Measurements from ENCODE around the gene PRRG2. TPM values are rescaled to one million over a fixed set of nuclear protein-coding genes. Genes with fewer than 3 reads are reported as not detected.
A peak's percentile ranks its signal among the peaks of the same experiment; 100 is the strongest.

The PRRG2 gene
- total RNA-seq, 1 donor from 2014 or later = 0.41 TPM

DNA sequence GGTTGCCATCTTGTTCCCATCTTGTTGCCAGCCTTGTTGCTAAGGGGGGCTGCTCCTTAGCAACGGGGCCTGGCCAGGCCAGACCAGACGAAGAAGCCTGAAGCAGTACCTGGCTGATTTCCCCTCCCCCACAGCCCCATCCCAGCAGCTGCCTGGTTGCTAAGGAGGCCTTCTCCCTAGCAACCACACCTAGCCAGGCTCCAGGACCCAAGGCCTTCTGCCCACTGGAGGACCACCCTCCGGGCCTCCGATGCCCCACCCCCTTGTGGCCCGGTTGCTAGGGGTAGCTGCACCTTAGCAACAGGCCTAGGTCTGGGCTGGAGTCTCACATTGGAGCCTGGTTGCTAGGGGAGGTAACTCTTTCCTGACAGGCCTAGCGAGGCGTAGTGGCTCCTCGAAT, 3.9 kb downstream of the PRRG2 start:
- no peak for DNase-seq (ENCODE audit: low spot score in 2 of 2)
- no peak for FAIRE-seq

DNA sequence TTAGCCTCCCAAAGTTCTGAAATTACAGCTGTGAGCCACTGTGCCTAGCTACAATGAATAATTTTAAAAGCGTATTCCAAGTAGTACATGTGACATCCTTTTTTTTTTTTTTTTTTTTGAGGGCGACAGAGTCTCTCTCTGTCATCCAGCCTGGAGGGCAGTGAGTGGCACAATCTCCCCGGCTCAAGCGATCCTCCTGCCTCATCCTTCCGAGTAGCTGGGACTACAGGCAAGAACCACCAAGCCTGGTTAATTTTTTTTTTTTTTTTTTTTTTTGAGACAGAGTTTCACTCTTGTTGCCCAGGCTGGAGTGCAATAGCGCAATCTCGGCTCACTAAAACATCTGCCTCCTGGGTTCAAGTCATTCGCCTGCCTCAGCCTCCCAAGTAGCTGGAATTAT, 6.1 kb downstream of the PRRG2 start:
- DNase-seq (ENCODE audit: low spot score in 2 of 2) (no peak), FAIRE-seq (no peak)

DNA sequence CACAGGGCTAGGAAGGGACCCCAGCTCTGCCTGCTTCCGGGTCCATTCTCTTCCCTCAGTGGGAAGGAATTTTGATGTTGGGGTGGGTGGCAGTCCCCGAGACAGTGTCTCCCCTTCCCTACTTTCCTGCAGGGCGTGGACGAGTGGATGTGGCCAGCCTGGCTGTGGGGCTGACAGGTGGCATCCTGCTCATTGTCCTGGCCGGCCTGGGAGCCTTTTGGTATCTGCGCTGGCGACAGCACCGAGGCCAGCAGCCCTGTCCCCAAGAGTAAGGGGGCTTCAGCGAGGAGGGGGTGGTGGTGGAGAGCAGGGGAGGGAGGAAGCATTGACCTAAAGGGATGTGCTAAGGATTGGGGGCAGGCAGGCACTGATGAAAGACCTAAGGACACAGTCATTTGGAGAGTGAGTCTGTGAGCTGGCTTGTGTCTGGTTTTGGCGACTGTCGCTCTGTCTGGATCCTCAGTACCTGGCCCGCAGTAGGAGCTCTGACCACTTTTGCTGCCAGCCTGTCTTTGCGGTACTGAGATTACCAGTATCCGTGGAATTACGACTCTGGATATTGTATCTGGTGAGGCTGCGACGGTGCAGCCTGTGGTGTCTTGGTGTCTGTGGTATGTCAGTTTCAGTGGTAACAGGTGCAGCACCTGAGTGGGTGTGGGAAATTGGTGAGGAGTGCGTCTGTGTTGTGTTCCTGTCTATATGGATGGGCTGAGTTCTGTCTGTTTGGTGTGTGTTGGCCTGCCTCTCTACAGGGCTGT, 7.4 kb downstream of the PRRG2 start:
- FAIRE-seq (no peak), DNase-seq (ENCODE audit: low spot score in 2 of 2) (no peak)

DNA sequence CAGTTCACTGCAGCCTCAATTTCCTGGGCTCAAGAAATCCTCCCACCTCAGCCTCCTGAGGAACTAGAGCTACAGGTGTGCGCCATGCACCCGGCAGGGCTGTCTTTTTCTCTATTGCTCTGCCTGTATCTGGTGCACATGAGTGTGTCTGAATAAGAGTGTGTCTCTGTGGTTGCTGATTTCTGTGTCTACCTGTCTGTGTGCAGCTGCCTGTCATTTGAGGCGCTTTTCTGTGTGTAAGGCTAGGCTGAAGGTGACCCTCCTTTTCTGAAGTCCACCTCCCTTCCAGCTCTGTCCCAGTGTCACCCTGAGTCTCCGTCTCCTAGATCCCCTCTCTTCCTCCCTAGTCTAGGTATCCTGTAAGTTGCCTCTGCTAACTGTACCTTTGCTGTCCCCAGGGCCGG, 8.4 kb downstream of the PRRG2 start:
- FAIRE-seq (no peak), DNase-seq (ENCODE audit: low spot score in 2 of 2) (peak in 1 of 2 donors; percentile 13)

DNA sequence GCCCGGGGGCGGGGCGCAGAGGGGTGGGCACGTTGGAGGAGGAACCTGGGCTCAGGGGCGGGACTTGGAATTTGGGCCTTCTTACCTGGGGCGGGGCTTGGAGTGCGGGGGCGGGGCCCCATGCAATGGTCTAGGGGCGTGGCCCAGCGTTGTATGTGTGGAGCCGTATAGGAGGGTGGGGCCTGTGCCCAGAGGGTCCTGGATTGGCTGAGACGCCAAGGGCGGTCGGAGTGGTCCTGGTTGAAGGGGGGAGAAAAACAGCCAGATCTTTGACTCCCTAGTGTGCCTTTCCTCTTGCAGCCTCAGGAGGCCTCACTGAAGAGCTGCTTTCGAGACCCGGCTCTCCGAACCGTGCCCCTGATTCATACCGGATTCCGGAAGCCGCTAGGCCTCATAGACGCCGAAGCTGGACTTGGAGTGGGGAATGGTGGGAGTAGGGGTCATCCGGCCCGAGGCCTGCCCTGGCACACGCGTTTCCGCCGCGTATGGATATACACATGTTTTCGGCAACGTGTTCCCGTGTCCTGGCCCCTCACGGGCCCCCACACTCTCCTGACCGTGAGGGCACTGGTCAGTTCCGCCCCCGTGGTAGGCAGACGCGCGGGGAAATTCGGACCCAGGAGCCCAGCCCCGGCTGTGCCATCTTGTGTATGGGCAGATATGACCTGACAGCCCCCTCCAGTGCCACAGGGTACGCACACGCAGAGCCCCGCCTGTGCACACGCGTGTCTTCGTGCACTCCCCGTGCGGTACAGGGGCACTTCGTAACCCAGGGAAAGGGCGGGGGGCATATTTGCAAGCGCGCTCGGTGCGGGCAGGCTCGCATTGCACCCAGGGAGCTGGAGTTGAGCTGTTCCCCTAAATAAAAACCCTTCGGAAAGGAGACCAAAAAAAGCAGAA, 9.2 kb downstream of the PRRG2 start:
- DNase-seq (ENCODE audit: low spot score in 2 of 2) = peak; percentile 77 to 84
- FAIRE-seq = no peak

DNA sequence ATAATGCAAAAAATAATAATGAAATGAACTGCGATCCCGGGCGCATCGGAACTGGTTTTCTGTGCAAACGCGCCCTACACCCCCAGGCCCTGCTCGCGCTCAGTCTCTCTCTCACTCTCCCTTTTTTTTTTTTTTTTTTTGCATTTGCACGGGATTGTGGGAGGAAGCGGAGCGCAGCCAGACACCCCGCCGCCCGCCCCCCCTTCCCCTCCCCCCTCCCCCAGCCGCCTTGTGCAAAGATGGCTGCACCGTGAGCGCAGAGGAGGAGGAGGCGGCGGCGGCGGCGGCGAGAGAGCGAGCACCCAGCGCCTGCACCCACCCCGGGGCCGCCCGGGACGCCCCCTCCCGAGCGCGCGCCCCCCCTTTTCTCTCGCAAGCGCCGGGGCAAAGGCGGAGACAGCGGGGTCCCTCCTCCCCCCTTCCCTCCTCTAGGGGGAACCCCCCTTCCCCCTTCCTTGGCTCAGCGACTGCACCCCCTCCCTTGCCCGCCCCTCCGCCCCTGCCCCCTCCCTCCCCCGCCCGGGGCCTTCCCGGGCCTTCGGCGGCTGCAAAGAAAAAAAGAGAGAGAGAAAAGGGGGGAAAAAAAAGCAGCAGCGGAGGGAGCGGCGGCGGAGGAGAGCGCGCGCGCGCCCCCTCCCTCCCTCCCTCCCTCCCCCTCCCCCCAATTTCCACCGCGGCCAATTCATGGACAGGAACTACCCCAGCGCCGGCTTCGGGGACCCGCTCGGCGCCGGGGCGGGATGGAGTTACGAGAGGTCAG, 10.0 kb downstream of the PRRG2 start, which contains the start of gene PRR12:
PRR12 (plus strand) TSS at position 212 of the 760 bp plus-strand sequence; CDS start at position 685, 473 bp downstream.
- DNase-seq (ENCODE audit: low spot score in 2 of 2) (peak; percentile 83 to 93), FAIRE-seq (no peak)

DNA sequence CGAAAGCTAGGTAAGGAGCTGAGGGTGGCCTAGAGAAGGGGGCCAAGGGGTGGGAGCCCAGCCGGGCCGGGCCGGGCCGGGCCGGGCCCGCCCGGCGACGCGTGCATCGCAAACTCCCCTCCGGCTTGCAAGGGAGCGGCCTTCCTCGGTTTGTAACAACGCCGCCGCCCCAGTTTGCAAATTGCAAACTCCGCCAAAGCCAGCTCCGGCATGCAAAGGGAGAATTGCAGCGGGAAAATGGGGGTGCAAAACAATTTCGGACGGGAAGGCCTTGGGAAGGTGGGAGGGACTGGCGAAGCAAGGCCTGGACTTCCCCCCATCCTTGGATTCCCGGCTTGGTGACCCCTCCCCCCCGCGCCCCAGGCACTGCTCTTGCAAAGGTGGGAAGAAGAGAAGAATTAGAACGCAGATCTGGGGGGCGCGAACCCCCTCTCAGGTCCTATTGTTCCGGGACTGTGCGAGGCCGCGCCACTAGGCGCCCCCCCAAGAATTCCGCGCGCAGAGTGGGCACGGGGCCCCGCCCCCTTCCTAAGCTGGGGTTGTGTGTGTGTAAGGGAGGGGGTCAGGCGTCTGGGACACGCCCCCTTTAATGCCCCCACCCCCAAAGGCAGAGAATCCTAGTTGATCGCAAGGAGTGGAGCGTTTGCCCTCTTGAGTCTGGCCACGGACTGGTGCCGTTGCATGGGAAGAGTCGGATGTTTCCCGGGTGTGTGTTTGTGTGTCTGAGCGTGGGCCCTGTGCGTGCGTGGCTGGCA, 10.8 kb downstream of the PRRG2 start:
- DNase-seq (ENCODE audit: low spot score in 2 of 2) (no peak), FAIRE-seq (no peak)

DNA sequence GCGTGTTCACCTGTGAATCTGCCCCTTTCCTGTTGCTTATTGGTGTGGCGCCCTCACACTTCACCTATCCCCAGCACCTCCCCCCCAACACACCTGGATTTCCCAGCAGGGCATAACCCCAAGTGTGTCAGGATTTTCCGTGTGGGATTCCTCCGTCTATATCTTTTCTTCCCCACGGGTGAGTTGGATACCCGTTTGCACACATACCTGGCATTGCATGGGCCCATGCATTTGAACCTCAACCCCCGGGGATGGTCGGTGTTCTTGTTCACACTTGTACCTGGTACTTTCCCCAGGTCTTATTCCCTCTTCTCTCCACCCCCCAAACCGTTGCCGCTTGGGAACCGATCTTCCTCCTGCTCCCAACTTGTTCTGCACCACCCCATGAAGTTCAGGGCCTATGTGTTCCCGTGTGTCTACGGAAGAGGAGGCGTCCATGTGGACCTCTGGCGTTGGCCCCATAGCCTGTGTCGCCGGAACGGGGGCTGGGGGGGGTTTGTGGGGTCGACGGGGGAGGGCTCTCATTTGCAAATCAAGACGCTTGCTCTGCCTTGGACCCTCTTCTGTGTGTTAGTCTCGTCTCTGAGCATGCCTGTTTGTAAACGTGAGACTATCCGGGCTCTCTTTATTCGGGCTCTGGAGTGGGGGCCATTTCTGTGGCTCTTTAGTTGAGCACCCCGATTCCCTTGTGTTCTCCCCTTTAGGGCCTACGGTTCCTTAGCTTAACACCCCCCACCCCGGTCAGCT, 11.5 kb downstream of the PRRG2 start:
- DNase-seq (ENCODE audit: low spot score in 2 of 2) (peak in 1 of 2 donors; percentile 51), FAIRE-seq (no peak)

DNA sequence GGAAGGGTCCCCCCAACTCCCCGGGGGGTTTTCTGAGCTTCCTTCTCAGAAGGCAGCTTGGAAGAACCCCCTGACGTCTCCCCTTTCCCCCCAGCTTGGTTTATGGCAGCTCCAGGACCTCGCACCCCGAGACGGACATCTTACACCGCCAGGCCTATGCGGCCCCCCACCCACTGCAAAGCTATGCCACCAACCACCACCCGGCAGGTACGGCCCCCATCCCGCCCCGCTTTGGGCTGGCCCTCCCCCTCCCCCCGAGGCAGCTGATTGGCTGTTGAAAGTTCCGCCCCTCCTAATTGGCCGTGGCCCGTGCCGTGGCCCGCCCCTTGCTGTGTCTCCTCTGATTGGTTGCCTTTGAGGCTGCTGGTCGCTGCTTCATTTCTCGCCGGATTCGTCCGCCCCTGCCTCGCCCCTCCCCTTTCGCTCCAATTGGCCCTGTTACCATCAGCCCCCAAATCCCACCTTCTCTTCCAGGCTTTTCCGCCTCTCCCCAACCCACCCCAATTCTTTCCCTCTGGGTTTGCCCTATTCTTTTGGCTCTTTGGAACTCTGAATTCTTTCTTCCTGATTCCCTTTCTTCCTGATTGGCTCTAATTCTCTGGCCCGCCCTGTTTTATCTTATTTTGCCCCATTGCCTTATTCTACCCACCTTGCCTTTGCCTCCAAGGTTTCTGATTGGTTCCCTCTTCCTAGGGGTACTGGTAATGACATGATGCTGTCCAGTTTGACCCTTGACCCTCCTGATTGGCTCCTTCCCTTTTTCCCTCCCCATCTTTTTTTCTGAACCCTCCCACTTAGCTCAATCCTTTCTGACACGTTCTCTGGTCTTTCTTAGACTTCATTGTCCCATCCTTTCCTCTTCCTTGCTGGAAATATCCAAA, 12.4 kb downstream of the PRRG2 start:
- FAIRE-seq (no peak), DNase-seq (ENCODE audit: low spot score in 2 of 2) (peak; percentile 100)

DNA sequence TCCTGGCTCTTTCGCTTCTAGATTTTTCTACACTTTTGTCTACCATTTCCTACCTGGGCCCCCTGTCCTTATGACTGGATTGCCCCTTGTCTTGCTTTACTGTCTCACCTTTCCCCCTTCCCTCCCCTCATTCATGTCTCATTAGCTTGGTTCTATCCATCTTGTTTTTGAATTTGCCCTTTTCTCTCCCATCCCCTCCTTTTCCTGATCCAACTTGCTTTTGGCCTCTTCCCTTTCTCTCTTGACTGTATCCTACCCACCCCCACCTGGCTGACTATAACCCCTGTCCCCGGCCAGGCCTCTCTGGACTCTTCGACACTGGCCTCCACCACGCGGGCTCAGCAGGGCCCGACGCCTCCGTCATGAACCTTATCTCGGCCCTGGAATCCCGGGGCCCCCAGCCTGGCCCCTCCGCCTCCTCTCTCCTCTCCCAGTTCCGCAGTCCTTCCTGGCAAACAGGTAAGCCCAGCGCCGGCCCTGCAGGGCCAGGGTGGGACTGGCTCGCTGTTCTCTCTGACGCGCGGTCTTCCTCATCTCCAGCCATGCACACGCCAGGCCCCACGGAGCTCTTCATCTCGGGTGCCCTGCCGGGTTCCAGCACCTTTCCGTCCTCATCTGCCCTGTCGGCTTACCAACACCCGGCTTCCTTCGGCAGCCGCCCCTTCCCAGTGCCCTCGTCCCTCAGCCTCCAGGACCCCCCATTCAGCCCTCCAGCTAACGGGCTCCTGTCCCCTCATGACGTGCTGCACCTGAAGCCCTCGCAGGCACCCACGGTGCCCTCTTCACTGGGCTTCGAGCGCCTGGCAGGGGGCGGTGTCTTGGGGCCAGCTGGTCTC, 13.3 kb downstream of the PRRG2 start:
- FAIRE-seq (no peak), DNase-seq (ENCODE audit: low spot score in 2 of 2) (no peak)

DNA sequence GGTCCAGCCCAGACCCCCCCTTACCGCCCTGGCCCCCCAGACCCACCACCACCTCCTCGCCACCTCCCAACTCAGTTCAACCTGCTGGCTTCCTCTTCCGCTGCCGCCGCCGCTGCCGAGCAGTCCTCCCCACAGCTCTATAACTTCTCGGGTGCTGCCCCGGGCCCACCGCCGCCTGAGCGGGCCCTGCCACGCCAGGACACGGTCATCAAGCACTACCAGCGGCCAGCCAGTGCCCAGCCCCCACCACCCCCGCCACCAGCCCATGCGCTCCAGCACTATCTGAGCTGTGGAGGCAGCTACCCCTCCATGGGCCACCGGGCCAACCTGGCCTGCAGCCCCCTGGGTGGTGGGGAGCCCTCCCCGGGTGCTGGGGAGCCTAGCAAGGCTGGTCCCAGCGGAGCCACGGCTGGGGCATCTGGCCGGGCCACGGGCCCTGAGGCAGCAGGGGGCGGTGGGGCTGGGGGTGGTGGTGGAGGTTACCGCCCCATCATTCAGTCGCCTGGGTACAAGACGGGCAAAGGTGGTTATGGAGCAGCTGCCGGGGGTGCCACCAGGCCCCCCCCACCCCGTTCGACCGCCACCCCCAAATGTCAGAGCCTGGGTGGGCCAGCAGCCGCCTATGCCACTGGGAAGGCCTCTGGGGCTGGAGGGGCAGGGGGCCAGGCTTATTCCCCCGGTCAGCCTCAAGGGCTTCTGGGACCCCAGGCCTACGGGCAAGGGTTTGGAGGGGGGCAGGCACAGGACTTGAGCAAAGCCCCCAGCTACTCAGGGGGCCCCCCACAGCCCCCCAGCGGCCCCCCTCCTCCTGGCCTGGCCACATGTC, 14.1 kb downstream of the PRRG2 start:
- DNase-seq (ENCODE audit: low spot score in 2 of 2) (no peak), FAIRE-seq (no peak)

DNA sequence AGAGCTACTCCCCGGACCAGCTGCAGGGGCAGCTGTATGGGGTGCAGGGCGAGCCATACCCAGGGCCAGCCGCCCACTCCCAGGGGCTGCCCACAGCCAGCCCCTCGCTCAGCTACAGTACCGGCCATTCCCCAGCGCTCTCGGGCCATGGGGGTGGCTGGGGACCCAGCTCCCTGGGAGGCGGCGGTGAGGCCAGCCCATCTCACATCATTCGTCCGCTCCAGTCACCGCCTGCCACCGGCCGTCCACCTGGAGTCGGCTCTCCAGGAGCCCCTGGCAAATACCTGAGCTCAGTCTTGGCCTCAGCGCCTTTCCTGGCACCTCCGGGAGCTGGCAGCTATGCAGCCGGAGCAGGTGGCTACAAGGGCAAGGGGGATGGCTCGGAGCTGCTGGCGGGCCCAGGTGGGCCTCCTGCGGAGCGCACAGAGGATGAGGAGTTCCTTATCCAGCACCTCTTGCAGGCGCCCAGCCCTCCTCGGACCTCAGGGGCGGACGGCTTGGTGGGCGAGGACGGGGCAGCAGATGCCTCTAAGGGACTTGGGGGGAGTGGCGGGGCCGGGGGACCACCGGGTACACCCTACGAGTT, 14.8 kb downstream of the PRRG2 start:
- FAIRE-seq = no peak

DNA sequence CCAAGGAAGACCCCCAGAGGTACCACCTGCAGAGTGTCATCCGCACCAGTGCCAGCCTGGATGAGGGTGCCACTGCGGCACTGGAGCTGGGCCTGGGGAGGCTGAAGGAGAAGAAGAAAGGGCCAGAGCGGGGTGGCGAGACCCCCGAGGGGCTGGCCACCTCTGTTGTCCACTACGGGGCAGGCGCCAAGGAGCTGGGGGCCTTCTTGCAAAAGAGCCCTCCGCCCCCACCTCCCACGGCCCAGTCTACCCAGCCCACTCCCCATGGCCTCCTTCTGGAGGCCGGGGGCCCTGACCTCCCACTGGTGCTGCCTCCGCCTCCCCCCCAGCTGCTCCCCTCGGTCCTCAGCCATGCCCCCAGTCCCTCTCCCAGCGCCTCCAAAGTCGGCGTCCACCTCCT, 15.3 kb downstream of the PRRG2 start:
- FAIRE-seq = no peak
- no peak for DNase-seq (ENCODE audit: low spot score in 2 of 2)

More for the DNA sequence above, 14.8 kb downstream of the PRRG2 start:
- no peak for DNase-seq (ENCODE audit: low spot score in 2 of 2)

DNA sequence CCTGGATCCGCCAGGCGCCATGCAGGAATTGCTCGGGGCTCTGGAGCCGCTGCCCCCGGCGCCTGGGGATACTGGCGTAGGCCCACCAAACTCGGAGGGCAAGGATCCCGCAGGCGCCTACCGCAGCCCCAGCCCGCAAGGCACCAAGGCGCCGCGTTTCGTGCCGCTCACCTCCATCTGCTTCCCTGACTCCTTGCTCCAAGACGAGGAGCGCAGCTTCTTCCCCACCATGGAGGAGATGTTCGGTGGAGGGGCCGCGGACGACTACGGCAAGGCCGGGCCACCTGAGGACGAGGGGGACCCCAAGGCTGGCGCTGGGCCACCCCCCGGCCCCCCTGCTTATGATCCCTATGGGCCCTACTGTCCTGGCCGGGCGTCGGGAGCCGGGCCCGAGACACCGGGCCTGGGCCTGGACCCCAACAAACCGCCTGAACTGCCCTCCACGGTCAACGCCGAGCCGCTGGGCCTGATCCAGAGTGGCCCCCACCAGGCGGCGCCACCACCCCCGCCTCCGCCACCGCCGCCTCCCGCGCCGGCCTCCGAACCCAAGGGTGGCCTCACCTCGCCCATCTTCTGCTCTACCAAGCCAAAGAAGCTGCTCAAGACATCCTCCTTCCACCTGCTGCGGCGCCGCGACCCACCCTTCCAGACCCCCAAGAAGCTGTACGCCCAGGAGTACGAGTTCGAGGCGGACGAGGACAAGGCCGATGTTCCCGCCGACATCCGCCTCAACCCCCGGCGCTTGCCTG, 16.0 kb downstream of the PRRG2 start:
- no peak for FAIRE-seq
- no peak for DNase-seq (ENCODE audit: low spot score in 2 of 2)

DNA sequence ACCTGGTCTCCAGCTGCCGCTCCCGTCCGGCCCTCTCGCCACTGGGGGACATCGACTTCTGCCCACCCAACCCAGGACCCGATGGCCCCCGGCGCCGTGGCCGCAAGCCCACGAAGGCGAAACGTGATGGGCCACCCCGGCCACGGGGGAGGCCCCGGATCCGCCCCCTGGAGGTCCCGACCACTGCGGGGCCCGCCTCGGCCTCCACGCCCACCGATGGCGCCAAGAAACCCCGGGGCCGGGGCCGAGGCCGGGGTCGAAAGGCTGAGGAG, 16.5 kb downstream of the PRRG2 start:
- no peak for FAIRE-seq
- DNase-seq (ENCODE audit: low spot score in 2 of 2) = no peak
